ENCODE measurements around the gene LRCOL1.

LRCOL1 gene

DNA sequence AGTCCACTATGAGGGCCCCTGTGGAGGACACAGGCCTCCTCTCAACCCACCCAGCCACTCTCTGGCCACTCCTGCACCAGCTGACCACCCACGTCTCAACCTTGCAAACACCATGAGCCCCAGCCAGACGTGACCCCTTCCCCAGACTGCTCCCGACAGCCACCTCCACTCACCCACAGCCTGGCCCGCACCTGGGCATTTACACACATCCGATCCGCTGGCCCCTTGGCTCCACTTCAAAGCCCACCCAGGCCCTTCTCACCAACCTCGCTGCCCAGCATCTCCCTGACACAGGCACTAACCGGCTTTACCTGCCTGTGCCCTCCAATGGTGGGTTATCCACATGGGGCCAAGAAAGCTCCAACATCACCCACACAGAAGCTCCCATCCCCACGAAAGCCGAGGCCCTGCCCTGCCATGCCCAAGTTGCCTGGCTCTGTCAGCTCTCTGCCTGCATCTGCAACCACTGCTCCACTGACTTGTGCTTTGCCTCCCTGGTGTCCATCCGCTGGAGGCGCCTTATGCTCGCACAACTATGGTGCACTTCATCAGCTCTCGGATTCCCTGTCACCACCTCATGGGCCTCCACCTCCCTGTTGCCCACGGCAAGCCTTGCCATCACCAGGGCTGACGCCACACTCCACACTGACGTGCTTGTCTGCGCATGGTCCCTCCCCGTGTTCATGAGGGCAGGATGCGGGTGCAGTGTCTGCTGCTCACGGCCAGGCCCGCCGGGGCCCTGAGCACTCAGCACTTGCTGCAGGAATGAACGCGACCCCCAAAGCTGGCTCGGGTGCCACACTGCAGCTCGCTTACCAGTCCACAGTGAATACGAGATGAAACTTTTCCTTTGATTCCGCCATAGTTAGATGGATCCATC lies 24.9 kb upstream of the LRCOL1 start:
- DNase-seq, result no peak

DNA sequence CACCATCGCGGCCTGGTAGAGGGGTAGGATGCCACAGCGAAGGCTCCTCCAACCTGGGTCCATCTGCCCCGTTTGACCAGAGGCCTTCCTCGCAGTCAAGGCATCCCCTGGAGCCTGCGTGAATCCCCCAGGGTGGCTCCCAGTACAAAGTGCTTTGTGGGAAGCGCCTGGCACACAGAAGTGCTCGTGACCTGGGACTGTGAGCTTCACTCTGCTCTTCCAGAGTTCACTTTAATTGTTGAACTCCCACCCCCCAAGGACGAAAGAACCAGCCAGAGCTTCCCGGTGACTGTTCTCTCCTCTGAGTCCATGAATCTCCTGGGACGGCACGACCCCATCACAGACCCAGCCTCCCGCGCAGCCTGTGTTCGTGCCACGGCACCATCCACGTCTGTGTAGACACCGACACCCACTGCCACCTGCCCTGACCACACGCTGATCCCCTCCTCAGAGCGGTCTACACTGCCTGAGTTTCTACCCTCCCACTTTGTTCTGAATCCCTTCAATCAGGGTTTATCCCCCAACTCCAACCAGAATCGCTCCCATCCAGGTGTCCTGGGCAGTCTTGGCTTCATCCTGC lies 24.1 kb upstream of the LRCOL1 start:
- DNase-seq, result no peak

- no peak for DNase-seq
Observed at GRCh38 chr12:132633901-132634300, 23.5 kb upstream of the LRCOL1 start.

DNA sequence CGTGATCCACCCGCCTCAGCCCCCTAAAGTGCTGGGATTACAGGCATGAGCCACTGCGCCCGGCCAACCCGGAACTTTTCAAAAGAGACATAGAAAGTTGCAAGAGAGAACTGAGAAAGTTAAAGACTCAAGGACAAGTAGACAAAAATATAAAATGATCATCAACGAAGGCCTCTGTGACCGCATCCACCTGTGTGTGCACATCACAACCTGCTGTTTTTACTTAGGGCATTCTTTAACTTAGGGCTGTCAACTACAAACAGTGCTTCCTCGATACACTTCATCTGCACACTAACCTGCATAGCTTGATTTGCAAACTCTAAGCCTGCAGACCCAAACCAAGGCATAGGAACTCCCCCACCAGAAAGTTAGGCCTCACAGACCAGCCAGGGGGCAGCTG lies 23.0 kb upstream of the LRCOL1 start:
- DNase-seq, result no peak

GRCh38 chr12:132632521-132633228 lies 22.3 kb upstream of the LRCOL1 start:
- DNase-seq, result no peak

GRCh38 chr12:132631666-132632065 lies 21.3 kb upstream of the LRCOL1 start:
- DNase-seq, result no peak

GRCh38 chr12:132630672-132631071 lies 20.3 kb upstream of the LRCOL1 start:
- no peak for DNase-seq

- DNase-seq, result no peak
Observed at GRCh38 chr12:132629330-132629729, 18.9 kb upstream of the LRCOL1 start.

GRCh38 chr12:132625731-132626430 lies 15.5 kb upstream of the LRCOL1 start:
- no peak for DNase-seq

DNA sequence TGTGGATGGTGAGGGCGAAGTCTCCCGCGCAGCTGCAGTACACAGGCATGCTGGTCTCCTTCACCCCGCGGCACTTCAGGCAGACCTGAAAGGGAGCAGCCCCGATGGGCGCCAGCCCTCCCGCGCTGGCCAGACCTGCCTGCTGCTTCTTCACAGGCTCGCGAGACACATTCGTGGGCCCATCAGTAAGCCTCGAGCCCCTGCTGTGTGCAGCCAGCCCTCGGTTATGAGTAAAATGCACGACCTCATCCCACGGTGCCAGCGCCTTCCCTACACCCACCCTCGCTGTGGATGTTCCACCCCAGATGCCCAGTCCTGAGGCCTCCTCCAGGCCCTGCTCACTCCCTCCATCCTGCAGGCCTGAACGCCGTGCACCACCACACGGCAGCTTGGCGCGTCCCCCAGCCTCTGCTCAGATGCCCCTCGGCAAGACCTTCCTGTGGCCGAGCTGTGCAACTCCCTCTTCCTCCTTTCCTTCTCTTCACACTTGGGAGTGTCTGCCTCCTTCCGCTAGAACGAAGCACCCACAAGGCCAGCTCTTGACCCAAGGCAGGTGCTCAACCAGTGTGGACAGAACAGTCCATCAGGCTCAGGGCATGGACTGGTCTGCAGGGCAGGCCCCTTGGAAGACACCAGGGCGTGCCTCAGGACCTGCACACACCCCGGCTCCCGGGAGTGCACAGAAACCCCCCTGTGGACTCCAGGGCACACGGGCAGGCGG lies 14.7 kb upstream of the LRCOL1 start:
- DNase-seq, result no peak

- no peak for DNase-seq
Observed at GRCh38 chr12:132624186-132624855, 13.9 kb upstream of the LRCOL1 start.

GRCh38 chr12:132623072-132623869 lies 12.9 kb upstream of the LRCOL1 start:
- no peak for DNase-seq

DNA sequence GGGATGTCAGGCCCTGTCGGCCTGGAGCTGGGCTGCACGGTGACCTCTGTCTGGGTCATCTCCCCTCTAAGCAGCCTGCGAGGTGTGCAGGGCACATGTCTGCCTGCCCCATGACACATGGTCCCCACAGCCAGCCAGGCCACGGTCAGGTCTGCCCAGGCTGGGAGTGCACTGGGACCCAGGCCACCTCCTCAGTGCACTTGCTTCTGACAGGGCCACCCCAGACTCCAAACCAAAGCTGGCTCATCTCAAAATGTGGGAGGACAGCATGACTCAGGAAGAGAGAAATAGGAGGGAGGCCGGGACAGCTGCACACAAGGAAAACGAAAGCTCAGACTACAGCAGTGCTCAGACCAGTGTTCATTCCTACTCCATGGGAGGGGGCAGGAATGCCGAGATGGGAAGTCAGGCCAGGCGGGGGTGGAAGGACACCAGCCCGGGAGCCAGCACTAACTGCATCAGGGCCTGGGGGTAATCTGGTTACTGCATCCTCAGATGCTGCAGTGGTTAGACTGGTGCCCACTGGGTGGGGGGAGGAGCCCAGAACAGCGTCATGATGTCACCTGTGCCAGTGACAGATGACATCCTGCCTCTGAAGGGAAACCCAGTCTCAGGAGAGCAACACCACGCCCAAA lies 12.2 kb upstream of the LRCOL1 start:
- DNase-seq, result peak; percentile 68

- no peak for DNase-seq
Observed at GRCh38 chr12:132621657-132622435, 11.5 kb upstream of the LRCOL1 start.

- DNase-seq, result no peak
Observed at GRCh38 chr12:132620899-132621656, 10.7 kb upstream of the LRCOL1 start.

GRCh38 chr12:132620113-132620898 lies 9.9 kb upstream of the LRCOL1 start:
- DNase-seq, result no peak

- no peak for DNase-seq
Observed at GRCh38 chr12:132619386-132620112, 9.2 kb upstream of the LRCOL1 start.

DNA sequence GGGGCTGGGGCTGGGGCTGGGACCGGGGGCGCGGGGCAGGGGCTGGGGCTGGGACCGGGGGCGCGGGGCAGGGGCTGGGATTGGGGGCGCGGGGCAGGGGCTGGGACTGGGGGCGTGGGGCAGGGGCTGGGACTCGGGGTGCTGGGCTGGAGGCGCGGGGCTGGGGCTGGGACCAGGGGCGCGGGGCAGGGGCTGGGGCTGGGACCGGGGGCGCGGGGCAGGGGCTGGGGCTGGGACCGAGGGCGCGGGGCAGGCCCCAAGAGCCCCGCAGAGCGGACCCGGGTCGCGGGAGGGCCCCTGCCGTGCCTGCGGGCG lies 8.6 kb upstream of the LRCOL1 start:
- DNase-seq, result no peak
